ENCODE data around the gene TUBB3. TPM values are rescaled to one million over a fixed set of nuclear protein-coding genes. Genes with fewer than 3 reads are reported as not detected.
A peak's percentile ranks its signal among the peaks of the same experiment; 100 is the strongest.

Gene TUBB3
- total RNA-seq, 4 donors from 2014 or later = 0.33 to 2.4 (median 0.68) TPM

DNA sequence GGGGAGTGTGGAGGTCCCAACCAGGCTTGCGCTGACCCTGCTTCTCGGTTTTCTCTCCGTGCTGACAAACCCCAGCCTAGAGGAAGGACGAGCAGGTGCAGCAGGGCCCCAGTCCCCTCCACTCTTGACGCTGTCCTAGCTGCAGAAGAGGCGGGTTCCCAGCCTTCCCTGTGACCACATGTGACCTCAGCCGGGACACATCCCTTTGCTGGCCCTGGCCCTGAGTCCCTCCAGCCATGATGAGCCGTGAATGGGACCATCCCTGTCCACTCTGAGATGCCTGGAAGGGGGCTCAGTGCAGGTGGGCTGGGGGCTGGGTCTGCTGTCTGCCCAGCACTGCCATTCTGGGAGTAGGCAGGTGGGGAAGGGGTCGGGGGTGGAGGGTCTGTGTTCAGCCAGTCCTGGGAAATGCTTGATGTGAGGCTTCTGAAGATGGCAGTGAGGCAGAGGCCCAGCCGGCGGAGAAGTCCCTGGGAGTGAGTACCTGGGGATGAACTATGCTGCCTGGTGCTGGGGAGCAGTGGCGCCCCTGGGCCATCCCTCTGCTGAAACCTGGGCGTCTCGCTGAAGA is 1.9 kb upstream of the TUBB3 start:
- Histone ChIP-seq H3K4me1 (peaks cover 17 to 62% of the 10 kb centered on the region in 2 donors), H3K9me3 (no peaks in the 10 kb centered on the region), H3K36me3 (no peaks in the 10 kb centered on the region), H3K4me3 (replicated peaks in 1 of 3) (no peak overlapping the region), H3K27ac (peak overlapping the region in 2 of 3 donors; percentile 82 to 86), H3K27me3 (peaks cover 15% of the 10 kb centered on the region)
- intact Hi-C loops (cut with DNase I) = no loop called here
- WGBS, 2 donors = 38 to 46% methylated on average over 12 to 14 of the region's 14 CpGs
- no peak for DNase-seq
- no peak for TF ChIP-seq POLR2A (IDR thresholded peaks at IDR 0.05)
- TF ChIP-seq, protein P1, sequence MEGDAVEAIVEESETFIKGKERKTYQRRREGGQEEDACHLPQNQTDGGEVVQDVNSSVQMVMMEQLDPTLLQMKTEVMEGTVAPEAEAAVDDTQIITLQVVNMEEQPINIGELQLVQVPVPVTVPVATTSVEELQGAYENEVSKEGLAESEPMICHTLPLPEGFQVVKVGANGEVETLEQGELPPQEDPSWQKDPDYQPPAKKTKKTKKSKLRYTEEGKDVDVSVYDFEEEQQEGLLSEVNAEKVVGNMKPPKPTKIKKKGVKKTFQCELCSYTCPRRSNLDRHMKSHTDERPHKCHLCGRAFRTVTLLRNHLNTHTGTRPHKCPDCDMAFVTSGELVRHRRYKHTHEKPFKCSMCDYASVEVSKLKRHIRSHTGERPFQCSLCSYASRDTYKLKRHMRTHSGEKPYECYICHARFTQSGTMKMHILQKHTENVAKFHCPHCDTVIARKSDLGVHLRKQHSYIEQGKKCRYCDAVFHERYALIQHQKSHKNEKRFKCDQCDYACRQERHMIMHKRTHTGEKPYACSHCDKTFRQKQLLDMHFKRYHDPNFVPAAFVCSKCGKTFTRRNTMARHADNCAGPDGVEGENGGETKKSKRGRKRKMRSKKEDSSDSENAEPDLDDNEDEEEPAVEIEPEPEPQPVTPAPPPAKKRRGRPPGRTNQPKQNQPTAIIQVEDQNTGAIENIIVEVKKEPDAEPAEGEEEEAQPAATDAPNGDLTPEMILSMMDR (IDR thresholded peaks at IDR 0.05) = no peak

DNA sequence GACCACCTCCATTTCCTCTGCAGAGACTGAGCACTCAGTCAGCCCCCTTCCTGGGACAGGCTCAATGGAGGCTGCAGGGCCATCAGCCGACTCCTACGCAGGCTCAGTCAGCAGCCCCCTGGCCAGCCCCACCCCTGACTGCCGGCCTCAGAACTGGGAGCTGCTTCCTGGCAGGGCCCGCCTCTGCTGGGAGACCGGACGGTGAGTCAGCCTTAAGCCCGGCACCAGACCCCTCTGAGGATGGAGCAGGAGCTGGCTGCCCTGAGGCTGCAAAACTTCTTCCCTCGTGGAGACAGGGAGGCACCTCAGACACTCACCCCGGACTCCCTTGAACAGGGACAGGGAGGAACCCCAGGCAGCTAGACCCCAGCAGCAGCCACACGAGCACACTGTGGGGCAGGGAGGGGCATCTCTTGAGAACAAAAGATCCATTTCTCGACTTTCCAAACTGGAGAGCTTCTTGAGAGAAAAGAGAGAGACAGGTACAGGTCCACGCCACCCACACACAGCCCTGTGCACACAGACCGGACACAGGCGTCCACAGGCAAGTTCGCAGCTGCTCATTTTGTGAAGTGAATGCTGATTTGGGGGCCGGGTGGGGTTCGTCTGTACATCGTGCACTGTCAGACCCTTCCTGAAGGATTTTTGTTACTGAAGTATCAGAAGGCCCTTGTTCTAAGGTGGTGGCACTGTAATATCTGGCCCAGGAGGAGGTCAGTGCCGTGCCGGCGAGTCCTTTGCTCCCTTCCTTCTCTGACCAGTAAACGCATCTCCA is 1.3 kb upstream of the TUBB3 start:
- Histone ChIP-seq H3K4me1 (peaks cover 17 to 66% of the 10 kb centered on the region in 2 donors), H3K27ac (peak overlapping the region; percentile 22 to 86 (median 82)), H3K4me3 (replicated peaks in 1 of 3) (peak overlapping the region in 1 of 3 donors; percentile 35), H3K27me3 (peaks cover 19% of the 10 kb centered on the region), H3K9me3 (no peaks in the 10 kb centered on the region), H3K36me3 (no peaks in the 10 kb centered on the region)
- intact Hi-C loops (cut with DNase I) = no loop called here
- DNase-seq = peak; percentile 28 to 42
- WGBS, 2 donors = 9 to 12% methylated on average over 21 to 22 of the region's 22 CpGs
- TF ChIP-seq POLR2A (IDR thresholded peaks at IDR 0.05) = peak in 1 of 2 donors; percentile 14
- TF ChIP-seq, protein P1 (IDR thresholded peaks at IDR 0.05) = no peak

DNA sequence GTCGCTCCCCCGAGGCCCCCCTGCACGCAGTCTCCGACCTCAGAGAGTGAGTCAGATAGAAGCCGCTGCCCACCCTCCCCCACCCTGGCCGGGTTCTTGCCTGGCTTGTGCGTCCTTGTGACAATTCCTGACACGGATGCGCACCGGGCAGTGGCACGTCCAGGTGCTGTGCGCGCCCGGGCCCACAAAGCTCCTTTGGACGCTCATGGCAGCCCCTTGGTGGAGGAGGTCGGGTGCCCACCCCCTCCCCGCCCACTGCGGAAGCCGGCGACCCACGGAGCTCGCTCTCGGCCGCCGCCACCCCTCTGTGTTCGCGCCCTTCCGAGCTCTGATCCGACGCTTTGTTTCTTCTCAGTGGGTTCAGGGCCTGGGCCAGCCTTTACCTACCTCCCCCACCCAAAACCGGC is 662 bp upstream of the TUBB3 start:
- peak; percentile 33 to 55 for DNase-seq
- Histone ChIP-seq H3K27ac (peak overlapping the region in 2 of 3 donors; percentile 82 to 86), H3K9me3 (no peaks in the 10 kb centered on the region), H3K4me1 (peaks cover 14 to 63% of the 10 kb centered on the region in 2 donors), H3K4me3 (replicated peaks in 1 of 3) (peak overlapping the region in 1 of 3 donors; percentile 35), H3K36me3 (no peaks in the 10 kb centered on the region), H3K27me3 (peaks cover 21% of the 10 kb centered on the region)
- 0% methylated on average over 6 to 7 of the region's 31 CpGs for WGBS, 2 donors
- intact Hi-C loops (cut with DNase I) = no loop called here
- TF ChIP-seq, protein P1 (IDR thresholded peaks at IDR 0.05) = no peak
- no peak for TF ChIP-seq POLR2A (IDR thresholded peaks at IDR 0.05)

DNA sequence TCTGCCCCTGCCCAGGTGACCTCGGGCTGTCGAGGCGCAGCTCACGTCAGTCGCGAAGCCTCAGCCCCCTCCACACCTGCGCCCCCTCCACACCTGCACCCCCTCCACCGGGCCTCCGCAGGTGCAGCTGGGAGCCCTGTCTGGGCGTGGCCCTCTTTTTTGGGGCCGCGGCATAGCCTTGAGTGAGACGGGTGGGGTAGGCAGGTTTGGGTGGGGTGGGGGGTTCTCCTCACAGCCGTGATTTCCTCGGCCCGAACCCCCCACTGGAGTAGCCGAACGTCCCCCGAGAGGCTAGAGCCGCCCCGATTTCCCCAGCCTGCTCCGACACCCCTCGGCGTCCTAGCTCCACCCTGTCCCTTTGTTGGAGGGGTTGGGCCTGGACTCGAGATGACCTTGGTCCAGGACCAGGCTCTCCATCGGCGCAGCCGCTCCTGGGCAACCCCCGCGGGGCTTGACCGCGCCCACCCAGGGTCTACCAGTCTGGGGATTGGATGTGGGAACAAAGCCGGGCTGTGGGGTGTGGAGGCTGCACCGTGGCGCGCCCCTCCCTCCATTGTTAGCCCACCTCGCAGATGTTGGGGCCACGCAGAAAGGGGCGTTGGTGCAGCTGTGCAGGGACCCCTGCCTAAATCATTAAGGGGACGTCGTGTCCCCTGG is 626 bp downstream of the TUBB3 start:
- no peaks in the 10 kb centered on the region for H3K36me3 ChIP-seq
- H3K4me3 ChIP-seq (replicated peaks in 1 of 3) = peak overlapping the region in 1 of 3 donors; percentile 35
- WGBS, 2 donors = 0 to 4% methylated on average over 9 to 15 of the region's 41 CpGs
- TF ChIP-seq, protein P1 (IDR thresholded peaks at IDR 0.05) = no peak
- TF ChIP-seq POLR2A (IDR thresholded peaks at IDR 0.05) = no peak
- no peak for DNase-seq
- intact Hi-C loops (cut with DNase I) = no loop called here
- no peak overlapping the region for H3K27ac ChIP-seq
- no peaks in the 10 kb centered on the region for H3K9me3 ChIP-seq
- H3K4me1 ChIP-seq = peaks cover under 1 to 50% of the 10 kb centered on the region in 2 donors
- peaks cover 21% of the 10 kb centered on the region for H3K27me3 ChIP-seq

All from thyroid gland (tissue), 4 donors.